CD14-positive monocyte (primary cell): Measurements from ENCODE around the gene TMF1. TPM values are rescaled to one million over a fixed set of nuclear protein-coding genes. Genes with fewer than 3 reads are reported as not detected.
A peak's percentile ranks its signal among the peaks of the same experiment; 100 is the strongest.

Experiments
- DNase-seq, 3 donors: peaks; one replicate each; pipeline ENCODE4 v3.0.0-alpha.2; 2011 to 2022
- H2AFZ ChIP-seq: 2 replicates; pipeline ENCODE4 v1.6.0; 2012; ENCODE audit warnings: mild to moderate bottlenecking, low read depth, low read length, inconsistent platforms; ENCODE audit not compliant: insufficient read depth, poor library complexity, severe bottlenecking
- H3K27ac ChIP-seq, 2 donors: 1 replicate in 1 of 2; 2 replicates in 1 of 2; pipeline ENCODE4 v1.5.1; 2012 to 2013; ENCODE audit warnings: low read length in 2 of 2, control low read depth in 1 of 2, inconsistent platforms in 1 of 2, low read depth in 1 of 2, mild to moderate bottlenecking in 1 of 2
- H3K27me3 ChIP-seq, 2 donors: one replicate each; pipeline versions ENCODE4 v1.6.0 to v1.6.1; 2011 to 2013; ENCODE audit warnings: low read length in 2 of 2; ENCODE audit not compliant: control insufficient read depth in 2 of 2, insufficient read depth in 2 of 2
- H3K36me3 ChIP-seq, 2 donors: replicated peaks in 1 of 2; 1 replicate in 1 of 2; 2 replicates in 1 of 2; pipeline versions ENCODE4 v1.5.1 to v1.6.1; 2012 to 2013; ENCODE audit warnings: low read length in 2 of 2, control low read depth in 1 of 2, inconsistent platforms in 1 of 2, mild to moderate bottlenecking in 1 of 2; ENCODE audit not compliant: insufficient read depth in 2 of 2, control insufficient read depth in 1 of 2
- H3K4me1 ChIP-seq, 2 donors: 1 replicate in 1 of 2; 2 replicates in 1 of 2; pipeline versions ENCODE4 v1.5.1 to v1.6.1; 2012 to 2013; ENCODE audit warnings: low read length in 2 of 2, control low read depth in 1 of 2, inconsistent platforms in 1 of 2, mild to moderate bottlenecking in 1 of 2, moderate library complexity in 1 of 2; ENCODE audit not compliant: insufficient read depth in 2 of 2, control insufficient read depth in 1 of 2
- H3K4me2 ChIP-seq: replicated peaks from 2 replicates; pipeline ENCODE3; 2012; ENCODE audit warnings: low read length, moderate library complexity, mild to moderate bottlenecking; ENCODE audit not compliant: poor library complexity, severe bottlenecking; ENCODE audit errors: extremely low read depth
- H3K4me3 ChIP-seq, 3 experiments: fragments of 200-600 bp in 1 of 3; sonication (generic) in 1 of 3; replicated peaks in 1 of 3; 1 replicate in 2 of 3; 2 replicates in 1 of 3; pipeline ENCODE4 v1.5.1; 2011 to 2013; ENCODE audit warnings: low read length in 3 of 3, mild to moderate bottlenecking in 3 of 3, control low read depth in 2 of 3, low read depth in 2 of 3, inconsistent platforms in 1 of 3, moderate library complexity in 1 of 3
- H3K79me2 ChIP-seq: 2 replicates; pipeline ENCODE4 v1.6.0; 2012; ENCODE audit warnings: mild to moderate bottlenecking, control low read depth, inconsistent platforms, low read length, moderate library complexity; ENCODE audit not compliant: insufficient read depth
- H3K9ac ChIP-seq: 2 replicates; pipeline ENCODE4 v1.6.0; 2017; ENCODE audit warnings: low read length, mild to moderate bottlenecking; ENCODE audit not compliant: insufficient read depth, poor library complexity, severe bottlenecking
- H3K9me3 ChIP-seq, 2 donors: replicated peaks in 1 of 2; 1 replicate in 1 of 2; 2 replicates in 1 of 2; pipeline versions ENCODE4 v1.5.1 to v1.6.1; 2012 to 2013; ENCODE audit warnings: low read length in 2 of 2, control low read depth in 1 of 2; ENCODE audit not compliant: control insufficient read depth in 1 of 2, insufficient read depth in 1 of 2
- H4K20me1 ChIP-seq: 2 replicates; pipeline ENCODE4 v1.6.0; 2012; ENCODE audit warnings: mild to moderate bottlenecking, low read length, control low read depth, moderate library complexity; ENCODE audit not compliant: insufficient read depth
- H3K27ac Mint-ChIP-seq, 7 donors: one replicate each; pipeline ENCODE4 v1.8.0; 2020; ENCODE audit warnings: mild to moderate bottlenecking in 7 of 7, mixed read lengths in 7 of 7, moderate library complexity in 6 of 7, inconsistent platforms in 2 of 7
- H3K27me3 Mint-ChIP-seq, 3 donors: one replicate each; pipeline ENCODE4 v1.8.0; 2021 to 2022; ENCODE audit warnings: low read depth in 3 of 3, mild to moderate bottlenecking in 3 of 3, mixed read lengths in 3 of 3, moderate library complexity in 3 of 3, inconsistent platforms in 1 of 3
- H3K36me3 Mint-ChIP-seq, 2 donors: one replicate each; pipeline ENCODE4 v1.8.0; 2020; ENCODE audit warnings: mixed read lengths in 2 of 2, inconsistent platforms in 1 of 2, mild to moderate bottlenecking in 1 of 2
- H3K4me1 Mint-ChIP-seq: one replicate; pipeline ENCODE4 v1.8.0; 2020; ENCODE audit warnings: mild to moderate bottlenecking, mixed read lengths
- H3K4me3 Mint-ChIP-seq, 2 donors: one replicate each; pipeline ENCODE4 v1.8.0; 2020; ENCODE audit warnings: mild to moderate bottlenecking in 2 of 2, mixed read lengths in 2 of 2, moderate library complexity in 1 of 2
- H3K9me3 Mint-ChIP-seq, 7 donors: one replicate each; pipeline ENCODE4 v1.8.0; 2020 to 2022; ENCODE audit warnings: mixed read lengths in 7 of 7, mild to moderate bottlenecking in 6 of 7, moderate library complexity in 6 of 7, inconsistent platforms in 2 of 7
- WGBS: methylation state at CpG from one replicate; pipeline ENCODE4 v1.1.5; 2013; ENCODE audit warnings: missing lambda C conversion rate; ENCODE audit not compliant: insufficient coverage; 5-methylcytosine and 5-hydroxymethylcytosine counted together
- intact Hi-C, 2 donors: fragments of 100-400 bp; cut with micrococcal nuclease; formaldehyde crosslinking; loops; one replicate each; pipeline versions ENCODE4 v1.15.0 to v1.15.1; 2023
- polyA minus RNA-seq: library from RNA; depleted of rRNA, polyadenylated mRNA; stranded (reverse); fragments of >200 nt; gene quantifications from 2 replicates; pipeline ENCODE4 v1.2.3, GENCODE V29; 2012
- polyA plus RNA-seq, 3 donors: library from polyadenylated mRNA; depleted of rRNA in 1 of 3; unstranded in 2 of 3; stranded (reverse) in 1 of 3; fragments of 300-500 nt in 2 of 3; fragments of >200 nt in 1 of 3; fragmentation: Illumina TruSeq in 2 of 3; gene quantifications; 1 replicate in 2 of 3; 2 replicates in 1 of 3; pipeline ENCODE4 v1.2.3, GENCODE V29; 2012 to 2021
- total RNA-seq, 12 experiments: library from RNA in 1 of 12; stranded (reverse) in 1 of 12; fragments of 120-200 nt in 1 of 12; gene quantifications; one replicate each; pipeline ENCODE4 v1.2.4 and lab custom pipeline; 2013 to 2026; ENCODE audit warnings: mixed read lengths in 6 of 12, inconsistent platforms in 1 of 12
- TF ChIP-seq, protein P1 (sequence below): fragments of 200-600 bp; IDR thresholded peaks from one replicate; pipeline ENCODE4 v1.8.0; 2022; ENCODE audit warnings: antibody characterized with exemption, mild to moderate bottlenecking

The TMF1 gene
- total RNA-seq (2013), result 41.0 TPM
- 10 to 100 TPM in 2 of 3 donors, 1 to 10 TPM in 1; 6.4 to 25.6 (median 23.1) TPM for polyA plus RNA-seq
- 12.1 and 12.6 TPM in 2 replicates for polyA minus RNA-seq
- total RNA-seq (lab: John Stamatoyannopoulos, UW), result 78.7 to 169 (median 122) reads per million in 11 experiments

- peaks cover 26% of the 10 kb centered on the region for H3K4me1 Mint-ChIP-seq
- intact Hi-C loops, result loop anchor here (2.0 to 5.0 kb wide), 2 partner anchors 29 to 35 kb away; partner anchors contain the start of gene UBA3 (in 1 of the 2)
- H2AFZ ChIP-seq, result peak within 1 kb of the TSS; percentile 89
Observed at GRCh38 chr3:69051756-69052471, at the start of gene TMF1. TSS of gene TMF1 (minus strand) at chr3:69052333. CDS start at chr3:69052086, 247 bp downstream.

DNA sequence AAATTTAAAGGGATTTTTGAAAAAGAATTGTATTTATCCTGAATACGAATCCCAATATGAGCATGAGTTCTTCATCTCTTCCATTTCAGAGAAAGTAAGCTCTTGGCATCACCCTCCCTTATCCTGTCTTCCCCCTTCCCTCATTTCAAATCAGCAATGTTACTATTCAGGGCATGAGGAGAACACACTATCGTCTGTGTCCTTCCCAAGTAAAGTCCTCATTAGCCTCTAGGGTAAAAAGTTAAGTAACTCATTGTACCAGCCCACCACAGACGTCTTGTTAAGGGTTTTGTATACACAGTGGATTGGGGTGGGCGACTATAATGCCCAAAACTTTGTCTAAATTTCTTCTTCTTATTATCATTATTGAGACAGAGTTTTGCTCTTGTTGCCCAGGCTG lies 47.4 kb upstream of the TMF1 start:
- intact Hi-C loops, result no loop called here
- H3K36me3 ChIP-seq, result peaks cover 34 to 52% of the 10 kb centered on the region in 2 donors
- H3K4me1 Mint-ChIP-seq, result peaks cover 59% of the 10 kb centered on the region

More at GRCh38 chr3:69051756-69052471, at the start of gene TMF1:
- peaks cover 15 to 31% of the 10 kb centered on the region in 2 donors for H3K4me1 ChIP-seq
- peaks cover 52% of the 10 kb centered on the region for H3K79me2 ChIP-seq
- H3K27ac Mint-ChIP-seq, result peak within 1 kb of the TSS; percentile 96 to 99 (median 99)
- peaks cover 0 to 2% (median 0%) of the 10 kb centered on the region in 7 donors for H3K9me3 Mint-ChIP-seq
- DNase-seq, result peak; percentile 98 to 100 (median 99)
- peak within 1 kb of the TSS; percentile 95 to 97 for H3K4me3 Mint-ChIP-seq
- peak within 1 kb of the TSS; percentile 92 for H3K9ac ChIP-seq
- peaks cover 32% of the 10 kb centered on the region for H4K20me1 ChIP-seq
- peak within 1 kb of the TSS; percentile 86 to 95 for H3K27ac ChIP-seq
- H3K9me3 ChIP-seq, result no peaks in the 10 kb centered on the region
- H3K27me3 ChIP-seq, result no peaks in the 10 kb centered on the region
- peaks cover 48 to 64% of the 10 kb centered on the region in 2 donors for H3K36me3 ChIP-seq
- H3K36me3 Mint-ChIP-seq, result peaks cover 36 to 47% of the 10 kb centered on the region in 2 donors
- WGBS, result 0% methylated on average over 45 of the region's 45 CpGs
- TF ChIP-seq, protein P1, sequence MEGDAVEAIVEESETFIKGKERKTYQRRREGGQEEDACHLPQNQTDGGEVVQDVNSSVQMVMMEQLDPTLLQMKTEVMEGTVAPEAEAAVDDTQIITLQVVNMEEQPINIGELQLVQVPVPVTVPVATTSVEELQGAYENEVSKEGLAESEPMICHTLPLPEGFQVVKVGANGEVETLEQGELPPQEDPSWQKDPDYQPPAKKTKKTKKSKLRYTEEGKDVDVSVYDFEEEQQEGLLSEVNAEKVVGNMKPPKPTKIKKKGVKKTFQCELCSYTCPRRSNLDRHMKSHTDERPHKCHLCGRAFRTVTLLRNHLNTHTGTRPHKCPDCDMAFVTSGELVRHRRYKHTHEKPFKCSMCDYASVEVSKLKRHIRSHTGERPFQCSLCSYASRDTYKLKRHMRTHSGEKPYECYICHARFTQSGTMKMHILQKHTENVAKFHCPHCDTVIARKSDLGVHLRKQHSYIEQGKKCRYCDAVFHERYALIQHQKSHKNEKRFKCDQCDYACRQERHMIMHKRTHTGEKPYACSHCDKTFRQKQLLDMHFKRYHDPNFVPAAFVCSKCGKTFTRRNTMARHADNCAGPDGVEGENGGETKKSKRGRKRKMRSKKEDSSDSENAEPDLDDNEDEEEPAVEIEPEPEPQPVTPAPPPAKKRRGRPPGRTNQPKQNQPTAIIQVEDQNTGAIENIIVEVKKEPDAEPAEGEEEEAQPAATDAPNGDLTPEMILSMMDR, result no peak
- peaks cover 0 to 2% (median 0%) of the 10 kb centered on the region in 3 donors for H3K27me3 Mint-ChIP-seq
- peak within 1 kb of the TSS; percentile 86 to 96 (median 91) for H3K4me3 ChIP-seq
- peak within 1 kb of the TSS; percentile 78 for H3K4me2 ChIP-seq

More for the DNA sequence above, 47.4 kb upstream of the TMF1 start:
- peaks cover 0 to 2% (median 0%) of the 10 kb centered on the region in 7 donors for H3K9me3 Mint-ChIP-seq
- peaks cover 94% of the 10 kb centered on the region for H4K20me1 ChIP-seq
- DNase-seq, result no peak
- peaks cover 0 to 3% (median 0%) of the 10 kb centered on the region in 3 donors for H3K27me3 Mint-ChIP-seq
- H3K9ac ChIP-seq, result no peak overlapping the region
- no peaks in the 10 kb centered on the region for H3K9me3 ChIP-seq
- WGBS, result no CpG with 5 or more reads among the region's 4 CpGs
- H3K4me3 Mint-ChIP-seq, result no peak overlapping the region
- H3K36me3 Mint-ChIP-seq, result peaks cover 41 to 49% of the 10 kb centered on the region in 2 donors
- H3K27ac Mint-ChIP-seq, result peak overlapping the region in 3 of 7 donors; percentile 30 to 84 (median 46)
- no peaks in the 10 kb centered on the region for H3K27me3 ChIP-seq
- H2AFZ ChIP-seq, result no peak overlapping the region
- H3K4me2 ChIP-seq, result no peak overlapping the region
- H3K4me3 ChIP-seq, result no peak overlapping the region
- peaks cover 94% of the 10 kb centered on the region for H3K79me2 ChIP-seq
- peak overlapping the region in 1 of 2 donors; percentile 56 for H3K27ac ChIP-seq
- TF ChIP-seq, protein P1, result no peak
- H3K4me1 ChIP-seq, result peaks cover 52 to 62% of the 10 kb centered on the region in 2 donors
